Measurements from ENCODE around the gene SARS2.

Gene SARS2

DNA sequence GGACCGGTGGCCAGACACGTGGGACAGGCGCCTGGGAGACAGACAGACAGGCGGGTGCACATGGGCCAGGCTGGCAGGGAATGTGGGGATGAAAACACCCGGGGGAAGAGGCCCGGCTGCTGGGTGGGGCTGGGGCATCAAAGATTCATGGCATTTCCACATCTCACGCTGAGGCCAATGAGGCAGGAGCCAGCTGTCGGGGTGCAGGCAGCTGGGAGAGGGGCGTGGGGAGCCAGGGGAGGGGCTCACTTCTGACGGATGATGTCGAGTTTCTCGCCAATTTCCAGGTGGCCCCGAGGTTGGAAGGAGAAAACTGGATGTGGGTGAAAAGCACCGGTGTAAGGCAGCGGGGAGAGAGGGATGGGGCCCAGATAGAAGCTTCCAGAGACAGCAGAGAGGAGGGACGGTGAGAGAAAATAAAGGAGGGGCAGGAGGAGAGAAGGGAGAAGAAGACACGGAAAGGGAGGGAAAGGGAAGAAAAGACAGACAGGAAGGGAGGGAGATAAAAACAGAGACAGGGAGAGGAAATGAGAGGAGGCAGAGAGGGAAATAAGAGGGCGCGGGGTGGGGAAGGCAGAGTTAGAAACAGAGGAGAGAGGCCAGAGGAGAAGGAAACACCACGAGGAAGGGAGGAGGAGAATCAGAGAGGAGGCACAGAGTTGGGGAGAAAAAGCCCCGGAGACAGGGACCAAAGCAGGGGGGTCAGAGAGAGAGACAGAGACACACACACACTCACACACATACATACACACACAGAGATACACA, 10.5 kb downstream of the SARS2 start:
- Mint-ChIP-seq H3K27ac (no peak overlapping the region), H3K4me1 (ENCODE audit: low read depth in 2 of 2) (peaks cover 5 to 10% of the 10 kb centered on the region in 2 donors), H3K4me3 (no peak overlapping the region), H3K9me3 (no peaks in the 10 kb centered on the region), H3K36me3 (ENCODE audit: insufficient read depth) (peaks cover 7% of the 10 kb centered on the region), H3K27me3 (no peaks in the 10 kb centered on the region)
- DNase-seq = no peak
- no peak for ATAC-seq (replicated peaks)

DNA sequence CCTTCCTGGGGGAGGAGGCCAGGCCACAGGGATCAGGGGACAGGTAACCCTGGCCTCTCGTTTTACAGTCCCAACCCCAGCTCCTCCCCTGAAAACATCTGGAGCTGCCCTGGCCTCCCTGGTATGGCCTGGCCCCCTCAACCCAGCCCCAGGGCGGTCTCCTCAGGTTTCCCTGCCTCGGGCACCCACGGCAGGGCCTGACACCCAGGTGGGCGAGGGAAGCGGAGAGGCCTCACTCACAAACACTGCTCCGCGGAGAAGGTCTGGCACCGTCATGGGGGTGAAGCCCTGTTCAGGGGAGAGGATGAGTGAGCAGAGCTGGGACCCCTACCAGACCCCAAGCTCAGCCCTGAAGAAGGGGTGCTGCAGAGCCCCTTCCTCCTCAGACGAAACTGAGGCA, 12.0 kb downstream of the SARS2 start:
- ATAC-seq (replicated peaks) (no peak), DNase-seq (no peak)
- Mint-ChIP-seq H3K27me3 (no peaks in the 10 kb centered on the region), H3K4me1 (ENCODE audit: low read depth in 2 of 2) (peaks cover 0 to 3% of the 10 kb centered on the region in 2 donors), H3K27ac (no peak overlapping the region), H3K9me3 (no peaks in the 10 kb centered on the region), H3K36me3 (ENCODE audit: insufficient read depth) (peaks cover 7% of the 10 kb centered on the region), H3K4me3 (no peak overlapping the region)

DNA sequence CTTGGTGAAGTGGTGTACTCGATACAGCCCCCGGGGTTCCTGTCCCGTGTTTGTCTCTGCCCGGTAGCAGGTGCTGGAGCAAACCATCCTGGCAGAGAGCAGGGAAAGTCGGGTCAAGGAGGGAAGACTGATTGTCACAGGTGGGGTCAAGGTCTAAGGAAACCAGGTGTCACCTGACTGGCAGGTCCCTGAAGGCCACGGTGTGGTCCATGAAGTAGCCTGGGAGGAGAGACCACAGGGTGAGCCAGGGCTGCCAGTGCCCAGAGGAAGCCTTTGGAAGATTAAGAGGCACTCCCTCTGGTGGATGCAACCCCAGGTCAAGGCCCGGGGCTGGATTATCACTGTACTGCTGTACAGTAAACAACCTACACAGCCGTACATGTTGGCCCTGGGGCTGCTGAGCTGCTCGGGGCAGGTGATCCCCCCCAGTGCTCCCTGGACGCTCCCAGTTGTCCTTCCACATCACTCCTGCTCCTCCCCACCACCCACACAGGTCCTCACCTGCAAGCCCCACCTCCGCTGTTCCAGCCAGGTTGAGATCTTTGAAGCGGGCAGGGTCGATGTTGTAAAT, 12.6 kb downstream of the SARS2 start:
- Mint-ChIP-seq H3K4me1 (ENCODE audit: low read depth in 2 of 2) (peaks cover 0 to 3% of the 10 kb centered on the region in 2 donors), H3K27me3 (no peaks in the 10 kb centered on the region), H3K4me3 (no peak overlapping the region), H3K9me3 (no peaks in the 10 kb centered on the region), H3K27ac (no peak overlapping the region), H3K36me3 (ENCODE audit: insufficient read depth) (peaks cover 4% of the 10 kb centered on the region)
- ATAC-seq (replicated peaks) = no peak
- DNase-seq = no peak

DNA sequence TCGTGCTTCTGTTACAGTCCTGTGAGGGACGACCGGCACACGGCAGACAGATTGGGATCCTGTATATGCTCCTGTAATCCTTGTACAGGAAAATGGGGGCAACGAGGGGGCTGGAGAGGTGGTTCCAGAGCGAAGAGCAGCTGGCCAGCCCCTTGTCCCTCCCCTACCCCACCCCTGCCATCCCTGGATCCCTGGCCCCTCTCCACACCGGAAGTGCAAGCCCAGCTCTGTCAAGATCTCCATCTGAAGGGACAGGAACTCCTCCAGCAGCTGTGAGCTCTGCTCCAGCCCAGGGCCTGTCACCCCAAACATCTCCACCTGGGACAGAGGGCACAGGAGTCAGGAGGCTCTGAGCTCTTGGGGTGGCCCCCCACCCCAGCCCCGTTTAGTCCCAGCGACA, 13.0 kb downstream of the SARS2 start:
- Mint-ChIP-seq H3K4me3 (no peak overlapping the region), H3K27ac (no peak overlapping the region)
- DNase-seq = no peak

DNA sequence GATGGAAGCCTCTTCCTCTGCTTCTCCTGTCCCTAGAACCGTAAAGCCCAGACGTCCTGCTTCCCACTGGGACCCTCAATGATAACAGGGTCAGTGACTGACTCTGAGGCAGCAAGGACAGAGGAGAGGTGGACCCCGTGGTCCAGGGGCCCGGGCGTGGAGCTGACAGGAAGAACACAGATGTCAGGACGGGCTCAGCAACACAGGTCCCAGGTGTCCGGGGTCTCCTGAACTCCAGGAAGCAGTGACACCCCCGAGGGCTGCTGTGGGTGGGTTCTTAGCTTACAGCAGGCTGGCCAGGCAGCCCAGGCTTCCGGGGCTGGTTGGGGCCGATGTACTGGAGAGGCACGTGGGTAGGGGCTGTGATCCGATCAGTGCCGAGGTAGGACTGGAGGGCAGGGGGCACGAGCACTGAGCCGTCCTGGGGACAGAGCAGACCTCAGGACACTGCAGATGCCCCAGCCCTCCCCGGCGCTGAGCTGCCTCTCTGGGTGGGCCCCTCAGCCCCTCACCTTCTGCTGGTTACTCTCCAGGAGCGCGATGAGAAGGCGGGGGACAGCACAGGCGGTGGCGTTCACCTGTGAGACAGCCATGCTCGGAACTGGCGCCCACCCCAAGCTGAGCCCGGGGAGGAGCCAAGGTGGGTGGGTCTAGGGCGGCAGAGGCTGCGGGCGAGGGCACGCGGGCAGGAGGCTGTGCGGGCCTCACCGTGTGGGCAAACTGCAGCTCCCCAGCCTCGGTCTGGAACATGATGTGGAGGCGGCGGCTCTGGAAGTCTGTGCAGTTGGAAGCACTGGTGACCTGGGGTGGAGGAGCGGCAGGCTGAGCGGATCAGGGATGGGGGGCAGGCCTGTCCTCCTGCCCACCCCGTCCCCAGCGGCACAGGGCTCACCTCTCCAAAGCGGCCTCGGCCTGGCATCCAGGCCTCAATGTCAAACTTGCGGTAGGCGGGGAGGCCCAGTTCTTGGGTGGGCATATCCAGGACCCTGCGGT, 14.9 kb downstream of the SARS2 start:
- DNase-seq (no peak), ATAC-seq (replicated peaks) (no peak)
- H3K4me3 Mint-ChIP-seq = no peak overlapping the region
- no peaks in the 10 kb centered on the region for H3K36me3 Mint-ChIP-seq (ENCODE audit: insufficient read depth)
- no peaks in the 10 kb centered on the region for H3K27me3 Mint-ChIP-seq
- H3K9me3 Mint-ChIP-seq = no peaks in the 10 kb centered on the region
- H3K27ac Mint-ChIP-seq = peak overlapping the region in 1 of 2 donors; percentile 32
- H3K4me1 Mint-ChIP-seq (ENCODE audit: low read depth in 2 of 2) = peaks cover 0 to 5% of the 10 kb centered on the region in 2 donors

More for the DNA sequence above, 13.0 kb downstream of the SARS2 start:
- H3K4me1 Mint-ChIP-seq (ENCODE audit: low read depth in 2 of 2) = peaks cover 0 to 3% of the 10 kb centered on the region in 2 donors
- H3K9me3 Mint-ChIP-seq = no peaks in the 10 kb centered on the region
- H3K27me3 Mint-ChIP-seq = no peaks in the 10 kb centered on the region
- no peaks in the 10 kb centered on the region for H3K36me3 Mint-ChIP-seq (ENCODE audit: insufficient read depth)
- ATAC-seq (replicated peaks) = no peak

DNA sequence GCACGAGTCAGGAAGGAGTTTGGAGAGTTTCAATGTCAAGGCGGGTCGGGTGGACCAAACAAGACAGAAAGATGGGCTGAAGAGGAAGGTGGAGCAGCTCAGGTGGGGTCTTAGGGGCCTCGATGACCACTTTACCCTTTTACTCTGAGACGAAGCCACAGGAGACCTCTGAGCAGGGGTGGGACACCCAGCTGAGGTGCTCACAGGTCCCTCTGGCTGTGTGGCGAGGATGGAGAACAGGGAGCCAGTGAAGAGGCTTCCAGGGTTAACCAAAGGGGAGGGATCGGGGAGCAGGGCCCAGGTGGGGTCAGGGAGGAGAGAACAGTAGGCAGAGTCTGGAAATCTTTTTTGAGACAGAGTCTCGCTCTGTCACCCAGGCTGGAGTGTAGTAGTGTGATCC, 16.6 kb downstream of the SARS2 start:
- Mint-ChIP-seq H3K4me1 (ENCODE audit: low read depth in 2 of 2) (peaks cover 0 to 2% of the 10 kb centered on the region in 2 donors), H3K27me3 (no peaks in the 10 kb centered on the region), H3K9me3 (no peaks in the 10 kb centered on the region), H3K36me3 (ENCODE audit: insufficient read depth) (peaks cover 4% of the 10 kb centered on the region), H3K4me3 (no peak overlapping the region), H3K27ac (peak overlapping the region in 1 of 2 donors; percentile 16)
- ATAC-seq (replicated peaks) (no peak), DNase-seq (no peak)

DNA sequence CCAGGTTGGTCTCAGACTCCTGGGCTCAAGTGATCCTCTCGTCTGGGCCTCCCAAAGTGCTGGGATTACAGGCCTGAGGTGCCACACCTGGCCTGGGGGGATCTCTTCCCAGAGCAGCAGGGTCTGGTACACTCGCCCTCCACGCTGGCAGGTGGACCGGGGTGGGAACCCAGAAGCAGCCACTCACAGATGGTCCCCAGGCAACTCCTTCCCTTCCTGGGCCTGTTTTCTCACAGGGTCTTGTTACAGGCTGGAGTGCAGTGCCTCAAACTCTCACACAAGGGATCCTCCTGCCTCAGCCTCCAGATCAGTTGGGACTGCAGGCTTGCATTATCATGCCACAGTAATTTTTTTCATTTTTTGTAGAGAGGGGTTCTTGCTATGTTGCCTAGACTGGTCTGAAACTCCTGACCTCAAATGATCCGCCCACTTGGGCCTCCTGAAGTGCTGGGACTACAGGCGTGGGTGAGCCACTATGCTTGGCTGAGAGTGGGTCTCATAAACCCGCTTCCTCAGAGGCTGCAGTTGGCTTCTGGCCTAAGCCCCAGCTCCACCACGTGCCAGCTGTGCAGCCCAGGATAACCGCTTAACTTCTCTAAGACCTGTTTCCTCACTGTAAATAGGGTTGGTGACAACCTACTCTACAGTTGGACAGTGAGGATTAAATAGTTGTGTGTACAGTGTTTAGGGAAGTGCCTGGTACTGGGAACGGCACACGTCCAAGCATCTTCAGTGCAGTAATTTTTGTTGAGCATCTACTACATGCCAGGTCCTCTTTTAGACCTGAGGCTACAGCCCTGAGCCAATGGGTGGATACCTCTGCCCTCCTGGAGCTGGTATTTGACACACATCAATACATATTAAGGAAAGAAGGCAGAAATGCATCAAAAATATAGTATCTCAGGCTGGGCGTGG, 17.7 kb downstream of the SARS2 start:
- H3K27ac Mint-ChIP-seq = peak overlapping the region; percentile 11 to 16
- no peak overlapping the region for H3K4me3 Mint-ChIP-seq
- peaks cover 0 to 3% of the 10 kb centered on the region in 2 donors for H3K4me1 Mint-ChIP-seq (ENCODE audit: low read depth in 2 of 2)
- no peak for DNase-seq
- H3K9me3 Mint-ChIP-seq = no peaks in the 10 kb centered on the region
- H3K36me3 Mint-ChIP-seq (ENCODE audit: insufficient read depth) = peaks cover 15% of the 10 kb centered on the region
- H3K27me3 Mint-ChIP-seq = no peaks in the 10 kb centered on the region
- ATAC-seq (replicated peaks) = no peak

DNA sequence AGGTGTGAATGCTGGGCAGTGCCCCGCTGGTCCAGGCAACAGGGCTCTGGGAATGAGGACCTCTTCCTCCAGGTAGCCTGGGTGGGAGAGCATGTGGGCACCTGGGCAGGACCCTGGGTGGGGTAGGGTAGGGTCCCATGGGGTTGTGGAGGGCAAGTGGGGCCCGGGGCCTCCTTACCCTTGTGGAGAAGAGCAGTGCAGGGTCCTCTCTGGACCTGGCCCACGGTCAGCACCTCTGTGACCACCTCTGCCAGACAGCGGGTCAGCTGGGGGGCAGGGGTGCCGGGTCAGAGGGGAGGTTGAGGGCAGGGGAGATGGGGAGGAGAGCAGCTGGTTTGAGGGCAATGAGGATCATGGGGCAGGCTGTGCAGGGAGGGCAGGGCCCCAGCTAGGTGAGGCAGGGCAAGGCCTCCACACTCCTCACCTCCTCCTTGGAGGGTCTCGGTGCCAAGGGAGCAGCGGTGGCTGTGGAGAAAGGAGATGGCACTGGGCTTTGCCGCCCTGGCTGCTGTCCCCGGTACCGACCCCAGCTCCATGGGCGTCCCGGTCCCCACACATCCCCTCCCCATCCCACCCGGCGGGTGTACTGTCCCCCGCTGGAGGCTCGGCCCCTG, 19.1 kb downstream of the SARS2 start:
- DNase-seq = no peak
- Mint-ChIP-seq H3K27me3 (no peaks in the 10 kb centered on the region), H3K4me3 (no peak overlapping the region), H3K36me3 (ENCODE audit: insufficient read depth) (peaks cover 28% of the 10 kb centered on the region), H3K27ac (no peak overlapping the region), H3K9me3 (no peaks in the 10 kb centered on the region), H3K4me1 (ENCODE audit: low read depth in 2 of 2) (peaks cover 0 to 3% of the 10 kb centered on the region in 2 donors)
- no peak for ATAC-seq (replicated peaks)

DNA sequence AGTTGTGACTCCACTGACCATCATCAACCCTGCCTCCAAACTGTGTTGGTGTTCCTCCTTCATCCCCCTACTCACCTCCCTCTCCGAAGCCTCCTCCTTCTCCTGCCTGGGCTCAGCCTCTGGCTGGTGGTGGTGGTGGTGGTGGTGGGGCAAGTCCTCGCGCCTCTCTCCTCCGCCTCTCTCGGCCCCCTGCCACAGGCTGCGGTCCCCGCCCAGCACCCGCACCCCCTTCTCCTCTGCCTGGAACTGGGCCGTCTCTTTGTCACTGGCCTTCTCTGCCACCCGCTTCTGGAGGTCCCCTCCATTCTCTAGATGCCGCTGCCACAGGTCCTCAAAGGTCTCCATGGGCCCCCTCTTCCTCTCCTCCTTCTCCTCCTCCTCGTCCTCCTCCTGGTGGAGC, 20.1 kb downstream of the SARS2 start:
- DNase-seq = no peak
- Mint-ChIP-seq H3K9me3 (no peaks in the 10 kb centered on the region), H3K36me3 (ENCODE audit: insufficient read depth) (peaks cover 38% of the 10 kb centered on the region), H3K4me3 (no peak overlapping the region), H3K27ac (peak overlapping the region in 1 of 2 donors; percentile 30), H3K27me3 (no peaks in the 10 kb centered on the region), H3K4me1 (ENCODE audit: low read depth in 2 of 2) (peaks cover 0 to 3% of the 10 kb centered on the region in 2 donors)
- no peak for ATAC-seq (replicated peaks)

DNA sequence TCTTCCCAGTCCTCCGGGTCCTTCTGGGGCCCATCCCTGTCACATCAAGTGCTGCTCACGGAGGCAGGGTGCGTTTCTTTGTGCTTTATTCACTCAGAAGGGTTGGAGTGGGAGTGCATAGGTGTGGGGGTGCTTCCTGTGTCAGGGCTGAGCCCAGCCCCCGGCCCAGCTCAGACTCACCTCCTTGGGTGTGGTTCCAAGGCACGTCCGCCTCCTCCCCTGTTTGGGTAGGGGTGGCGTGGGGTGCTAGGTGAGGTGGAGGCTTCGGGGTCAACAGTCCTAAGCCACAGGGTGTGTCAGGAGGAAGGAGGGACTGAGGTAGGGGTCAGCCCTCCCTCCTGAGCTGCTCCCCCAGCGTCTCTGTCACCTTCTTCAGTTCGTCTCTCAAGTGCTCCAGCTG, 21.7 kb downstream of the SARS2 start:
- ATAC-seq (replicated peaks) (peak; percentile 39), DNase-seq (no peak)
- Mint-ChIP-seq H3K9me3 (no peaks in the 10 kb centered on the region), H3K4me1 (ENCODE audit: low read depth in 2 of 2) (peaks cover 6 to 8% of the 10 kb centered on the region in 2 donors), H3K27ac (peak overlapping the region in 1 of 2 donors; percentile 60), H3K36me3 (ENCODE audit: insufficient read depth) (peaks cover 50% of the 10 kb centered on the region), H3K27me3 (no peaks in the 10 kb centered on the region), H3K4me3 (no peak overlapping the region)

DNA sequence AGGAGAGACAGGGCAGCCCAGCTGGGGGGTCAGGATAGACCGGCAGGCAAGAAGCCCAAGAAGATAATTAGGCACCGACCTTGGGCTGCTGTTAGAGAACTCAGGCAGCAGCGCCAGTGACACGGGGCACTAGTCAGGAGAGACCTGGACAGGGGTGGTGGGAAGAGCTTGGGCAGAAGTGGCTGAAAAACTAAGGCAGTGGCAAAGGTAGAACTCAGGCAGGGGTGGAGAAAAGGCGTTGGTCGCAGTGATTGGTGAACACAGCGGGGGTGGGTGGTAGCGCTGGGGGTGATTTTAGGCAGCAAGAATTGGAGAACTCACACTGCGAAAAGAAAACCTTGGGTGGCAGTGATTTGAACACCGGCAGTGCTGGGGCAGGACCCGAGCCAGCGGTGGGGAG, 22.9 kb downstream of the SARS2 start:
- DNase-seq (no peak), ATAC-seq (replicated peaks) (no peak)
- no peaks in the 10 kb centered on the region for H3K9me3 Mint-ChIP-seq
- no peaks in the 10 kb centered on the region for H3K27me3 Mint-ChIP-seq
- peaks cover 10% of the 10 kb centered on the region in 2 donors for H3K4me1 Mint-ChIP-seq (ENCODE audit: low read depth in 2 of 2)
- H3K27ac Mint-ChIP-seq = peak overlapping the region; percentile 23 to 60
- peak overlapping the region in 1 of 2 donors; percentile 27 for H3K4me3 Mint-ChIP-seq
- H3K36me3 Mint-ChIP-seq (ENCODE audit: insufficient read depth) = peaks cover 54% of the 10 kb centered on the region

DNA sequence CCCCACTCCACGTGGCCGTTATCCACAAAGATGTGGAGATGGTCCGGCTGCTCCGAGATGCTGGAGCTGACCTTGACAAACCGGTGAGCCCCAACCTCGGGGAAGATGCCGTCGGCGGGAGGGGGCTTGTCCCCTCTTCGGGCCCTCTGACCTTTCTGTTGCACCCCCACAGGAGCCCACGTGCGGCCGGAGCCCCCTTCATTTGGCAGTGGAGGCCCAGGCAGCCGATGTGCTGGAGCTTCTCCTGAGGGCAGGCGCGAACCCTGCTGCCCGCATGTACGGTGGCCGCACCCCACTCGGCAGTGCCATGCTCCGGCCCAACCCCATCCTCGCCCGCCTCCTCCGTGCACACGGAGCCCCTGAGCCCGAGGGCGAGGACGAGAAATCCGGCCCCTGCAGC, 23.3 kb downstream of the SARS2 start:
- Mint-ChIP-seq H3K4me1 (ENCODE audit: low read depth in 2 of 2) (peaks cover 10% of the 10 kb centered on the region in 2 donors), H3K27me3 (no peaks in the 10 kb centered on the region), H3K9me3 (no peaks in the 10 kb centered on the region), H3K27ac (peak overlapping the region; percentile 23 to 60), H3K4me3 (no peak overlapping the region), H3K36me3 (ENCODE audit: insufficient read depth) (peaks cover 54% of the 10 kb centered on the region)
- ATAC-seq (replicated peaks) (no peak), DNase-seq (no peak)
